Stimulated activated CD8-positive, alpha-beta memory T cell treated with anti-CD3 and anti-CD28 coated beads, Interleukin-15, amount 100 ng/mL, for 4 hours (primary cell): Measurements from ENCODE around the gene ZPR1.

Experiments
- DNase-seq, 2 donors: peaks; one replicate each; pipeline ENCODE4 v3.0.0-alpha.2; 2020; ENCODE audit warnings: low read depth in 2 of 2

ZPR1 gene

DNA sequence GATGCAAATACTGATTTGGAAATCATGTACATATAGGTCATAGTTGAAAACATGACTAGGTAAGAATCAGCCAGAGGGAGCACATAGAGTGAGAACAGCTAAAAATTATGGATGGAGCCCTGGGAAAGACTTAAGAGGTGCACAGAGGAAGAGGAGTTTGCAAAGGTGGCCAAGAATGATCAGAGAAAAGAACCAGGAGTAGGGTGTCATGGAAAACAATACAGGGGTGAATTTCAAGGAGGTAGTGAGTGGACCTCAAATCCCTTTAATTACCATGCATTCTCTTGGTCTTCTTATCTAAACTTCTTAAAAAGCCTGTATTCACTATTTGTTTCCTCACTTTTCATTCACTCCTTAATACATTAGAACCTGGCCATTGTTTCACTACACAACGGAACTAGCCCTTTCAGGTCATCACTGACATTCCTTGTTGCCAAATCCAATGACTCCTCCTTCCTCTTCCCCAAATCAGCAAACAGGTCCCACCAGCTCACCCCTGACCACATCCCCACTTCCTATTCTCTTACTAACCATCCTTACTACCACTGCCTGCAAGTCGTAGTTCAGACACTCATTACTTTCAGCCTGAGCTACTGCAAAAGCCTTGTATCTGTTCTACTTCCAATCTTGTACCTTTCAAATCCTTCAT, 37.6 kb downstream of the ZPR1 start:
- no peak for DNase-seq

DNA sequence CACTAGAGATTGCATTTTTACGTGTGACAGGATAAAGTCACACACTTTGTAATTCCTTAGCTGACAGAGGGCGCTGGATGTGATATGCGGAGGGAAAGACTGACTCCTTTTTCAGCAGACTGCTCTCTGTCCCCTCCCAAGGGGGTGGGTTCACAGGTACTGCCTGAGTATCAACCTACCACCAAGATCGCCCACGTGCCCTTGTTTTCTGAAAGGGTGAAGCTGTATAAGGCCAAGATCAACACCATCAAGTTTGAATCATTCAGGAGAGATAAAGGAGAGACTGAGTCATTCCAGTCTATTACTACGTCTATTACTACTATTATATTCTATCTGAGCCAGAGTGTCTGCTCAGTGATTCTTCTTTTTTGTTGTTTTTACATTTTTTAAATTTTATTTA, 45.7 kb downstream of the ZPR1 start:
- DNase-seq: no peak

DNA sequence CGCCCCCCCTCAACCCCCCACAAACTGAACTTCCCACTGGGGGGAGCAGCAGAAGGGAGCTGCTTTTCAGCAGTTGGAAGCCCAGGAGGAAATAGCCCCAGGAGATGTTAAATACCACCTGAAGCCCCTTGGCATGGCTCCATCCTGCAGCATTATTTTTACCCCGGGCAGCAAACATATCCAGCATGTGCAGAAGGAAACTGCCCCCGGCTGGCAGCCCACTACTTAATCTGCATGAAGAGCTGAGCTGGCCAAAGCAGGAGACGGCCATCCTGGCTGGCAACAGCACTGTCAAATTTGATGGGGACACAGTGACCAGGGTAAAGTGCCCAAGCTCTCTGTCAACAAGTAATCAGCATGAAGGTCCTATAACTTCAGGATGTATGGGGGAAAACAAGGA, 47.1 kb downstream of the ZPR1 start:
- no peak for DNase-seq

- no peak for DNase-seq
Observed at GRCh38 chr11:116738975-116739374, 48.8 kb downstream of the ZPR1 start.

DNA sequence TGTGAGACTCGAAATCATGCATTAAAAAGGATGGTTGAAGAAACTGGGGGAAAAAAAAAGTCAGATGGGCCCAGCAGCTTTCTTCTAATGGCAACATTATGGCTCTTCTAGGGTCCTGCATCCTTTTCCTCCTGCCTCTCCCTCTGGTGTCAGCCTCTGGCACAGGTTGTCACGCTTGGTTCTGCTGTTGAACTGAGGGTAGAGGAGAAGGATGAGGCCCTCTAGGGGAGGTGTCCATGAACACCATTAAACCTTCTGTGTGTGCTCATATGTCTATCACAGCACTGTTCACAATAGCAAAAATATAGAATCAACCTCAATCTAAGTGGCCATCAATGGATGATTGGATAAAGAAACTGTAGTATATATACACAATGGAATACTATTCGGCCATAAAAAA, 51.1 kb downstream of the ZPR1 start:
- no peak for DNase-seq

DNA sequence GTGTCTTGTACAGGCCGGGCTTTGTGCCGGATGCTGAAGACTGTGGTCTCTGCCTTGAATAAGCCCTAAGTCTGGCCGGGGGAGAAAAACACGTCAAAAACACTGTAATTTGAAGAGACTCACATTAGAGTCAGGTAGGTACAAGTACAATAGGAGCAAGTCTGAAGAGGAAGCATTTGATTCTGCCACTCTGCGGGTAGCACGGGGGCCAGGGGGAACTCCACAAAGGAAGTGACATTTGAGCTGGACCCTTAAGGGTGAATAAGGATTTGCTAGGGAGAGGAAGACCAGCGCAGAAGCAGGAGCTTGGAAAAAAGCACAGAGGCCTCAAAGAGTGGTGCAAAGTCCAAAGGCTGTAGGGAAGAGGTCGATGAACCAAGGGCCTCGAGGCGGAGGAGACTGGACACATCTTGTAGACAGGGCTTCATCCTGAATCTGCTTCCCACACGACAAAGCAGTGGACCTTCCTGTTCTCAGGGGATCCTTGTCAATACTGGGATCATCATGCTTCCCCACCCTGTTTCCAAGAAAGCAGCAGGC, 53.8 kb downstream of the ZPR1 start:
- no peak for DNase-seq

- no peak for DNase-seq
Observed at GRCh38 chr11:116733043-116733755, 54.6 kb downstream of the ZPR1 start.

- DNase-seq: peak in 1 of 2 donors; percentile 5
Observed at GRCh38 chr11:116732271-116733042, 55.4 kb downstream of the ZPR1 start.

GRCh38 chr11:116731821-116732220, 56.0 kb downstream of the ZPR1 start:
- DNase-seq: no peak

GRCh38 chr11:116731097-116731761, 56.6 kb downstream of the ZPR1 start:
- DNase-seq: no peak

- DNase-seq: no peak
Observed at GRCh38 chr11:116730601-116731000, 57.2 kb downstream of the ZPR1 start.

- DNase-seq: no peak
Observed at GRCh38 chr11:116730241-116730561, 57.6 kb downstream of the ZPR1 start.

DNA sequence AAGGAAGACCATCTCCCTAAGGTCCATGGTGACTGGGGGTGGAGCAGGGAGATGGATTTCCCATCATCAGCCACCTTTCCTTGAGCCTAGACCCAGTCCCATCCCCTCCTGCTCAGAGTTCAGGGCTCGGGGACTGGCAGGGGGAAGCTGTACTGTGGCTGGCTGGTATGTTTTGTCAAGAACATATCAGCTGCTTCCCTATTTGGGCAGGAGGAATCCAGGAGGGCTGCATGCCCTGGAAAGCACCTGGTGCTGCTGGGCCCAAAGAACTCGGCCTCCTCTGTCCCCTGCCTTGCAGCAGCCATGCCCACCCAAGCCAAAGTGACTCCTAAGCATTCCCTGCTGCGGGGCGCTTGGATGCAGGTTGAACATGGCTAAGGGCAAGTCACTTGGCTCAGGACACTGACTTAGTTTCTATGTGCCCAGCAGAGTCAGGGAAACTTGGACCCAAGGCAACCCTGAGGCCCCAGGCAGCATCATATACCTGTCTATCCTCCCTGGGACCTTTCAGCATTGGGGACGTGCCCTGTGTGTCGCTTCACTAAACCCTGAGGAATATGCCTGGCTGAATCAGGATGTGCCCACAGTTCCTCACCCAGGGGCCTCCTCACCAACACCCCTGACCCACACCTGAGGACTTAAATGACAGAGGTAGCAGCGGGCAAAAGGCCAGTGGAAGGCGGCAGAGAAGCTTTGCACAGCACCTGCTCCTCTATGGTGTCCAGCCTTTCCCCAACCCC, 58.2 kb downstream of the ZPR1 start:
- DNase-seq: no peak

GRCh38 chr11:116727990-116728389, 59.8 kb downstream of the ZPR1 start:
- DNase-seq: no peak

GRCh38 chr11:116725434-116726221, 62.2 kb downstream of the ZPR1 start:
- no peak for DNase-seq

DNA sequence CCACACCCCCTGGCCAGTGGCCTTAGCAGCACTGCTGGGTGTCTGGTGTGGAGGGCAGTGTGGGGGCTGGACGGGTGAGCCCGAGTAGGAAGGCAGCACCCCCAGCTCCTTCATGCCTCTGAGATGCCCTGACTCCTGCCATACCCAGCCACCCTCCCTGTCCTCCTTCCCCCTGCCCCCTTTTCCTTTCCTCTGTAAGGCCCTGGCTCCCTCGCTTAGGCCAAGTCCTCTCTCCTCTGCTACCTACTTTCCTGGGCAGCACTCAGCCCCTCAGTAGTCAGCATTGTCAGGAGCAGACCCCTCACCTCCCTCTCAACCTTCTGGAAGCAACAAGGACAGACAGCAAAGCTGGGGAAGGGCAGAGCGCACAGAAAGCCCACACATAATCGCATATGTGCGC, 63.0 kb downstream of the ZPR1 start:
- no peak for DNase-seq
